CD4-positive, alpha-beta memory T cell (primary cell): ENCODE data around the gene C9orf40. TPM values are rescaled to one million over a fixed set of nuclear protein-coding genes. Genes with fewer than 3 reads are reported as not detected.
A peak's percentile ranks its signal among the peaks of the same experiment; 100 is the strongest.

Source experiments
- CTCF ChIA-PET: fragments of 350-600 bp; sonication (Branson Sonifier 250); formaldehyde crosslinking; loops from one replicate; lab custom pipeline; 2021; ENCODE audit warnings: inconsistent platforms; ENCODE audit not compliant: partially characterized antibody; lab: Charles Lee
- POLR2A ChIA-PET: fragments of 350-600 bp; sonication (Branson Sonifier 250); formaldehyde crosslinking; loops from one replicate; lab custom pipeline; 2021; ENCODE audit not compliant: partially characterized antibody; lab: Charles Lee
- DNase-seq, 5 donors: peaks; one replicate each; pipeline versions ENCODE4 v3.0.0 to v3.0.0-alpha.2; 2020 to 2022; ENCODE audit warnings: mixed read lengths in 1 of 5
- H3K27ac ChIP-seq: one replicate; pipeline ENCODE4 v1.7.0; 2013; ENCODE audit warnings: low read depth, low read length
- H3K27me3 ChIP-seq: 2 replicates; pipeline ENCODE4 v1.7.0; 2013; ENCODE audit warnings: mild to moderate bottlenecking, low read length, moderate library complexity; ENCODE audit not compliant: insufficient read depth
- H3K36me3 ChIP-seq: 2 replicates; pipeline ENCODE4 v1.7.0; 2013; ENCODE audit warnings: mild to moderate bottlenecking, low read length, moderate library complexity; ENCODE audit not compliant: insufficient read depth
- H3K4me1 ChIP-seq: 2 replicates; pipeline ENCODE4 v1.7.0; 2013; ENCODE audit warnings: mild to moderate bottlenecking, low read length, moderate library complexity; ENCODE audit not compliant: insufficient read depth
- H3K4me3 ChIP-seq, 2 donors: one replicate each; pipeline ENCODE4 v1.7.0; 2013; ENCODE audit warnings: low read length in 2 of 2, mild to moderate bottlenecking in 1 of 2
- H3K9me3 ChIP-seq, 2 donors: one replicate each; pipeline ENCODE4 v1.7.0; 2013; ENCODE audit warnings: low read length in 2 of 2, control low read depth in 1 of 2; ENCODE audit not compliant: control insufficient read depth in 1 of 2
- H3K27ac Mint-ChIP-seq, 7 donors: one replicate each; pipeline ENCODE4 v1.8.0; 2020 to 2021; ENCODE audit warnings: mixed read lengths in 7 of 7, mild to moderate bottlenecking in 6 of 7, inconsistent platforms in 3 of 7, moderate library complexity in 3 of 7
- H3K27me3 Mint-ChIP-seq, 2 donors: one replicate each; pipeline ENCODE4 v1.8.0; 2020 to 2021; ENCODE audit warnings: mixed read lengths in 2 of 2
- H3K36me3 Mint-ChIP-seq, 2 donors: one replicate each; pipeline ENCODE4 v1.8.0; 2020 to 2021; ENCODE audit warnings: mixed read lengths in 2 of 2, inconsistent platforms in 1 of 2, mild to moderate bottlenecking in 1 of 2
- H3K4me1 Mint-ChIP-seq, 4 donors: one replicate each; pipeline ENCODE4 v1.8.0; 2020 to 2021; ENCODE audit warnings: mixed read lengths in 4 of 4, mild to moderate bottlenecking in 1 of 4
- H3K4me3 Mint-ChIP-seq, 8 donors: one replicate each; pipeline ENCODE4 v1.8.0; 2020 to 2021; ENCODE audit warnings: mixed read lengths in 8 of 8, mild to moderate bottlenecking in 7 of 8, moderate library complexity in 6 of 8, inconsistent platforms in 3 of 8
- H3K9me3 Mint-ChIP-seq, 8 donors: one replicate each; pipeline ENCODE4 v1.8.0; 2020 to 2021; ENCODE audit warnings: mixed read lengths in 8 of 8, mild to moderate bottlenecking in 5 of 8, inconsistent platforms in 3 of 8, moderate library complexity in 1 of 8
- intact Hi-C: fragments of 100-400 bp; cut with micrococcal nuclease; formaldehyde crosslinking; loops from one replicate; pipeline ENCODE4 v1.15.1; 2023
- polyA plus RNA-seq, 2 donors: library from polyadenylated mRNA; unstranded; fragments of 300-500 nt; fragmentation: Illumina TruSeq; gene quantifications; one replicate each; pipeline ENCODE4 v1.2.3, GENCODE V29; 2021
- total RNA-seq, 2 experiments: library from RNA; stranded (reverse); gene quantifications; one replicate each; pipeline ENCODE4 v1.2.3, GENCODE V29; 2021

Gene C9orf40
- total and polyA plus RNA-seq, 4 experiments from 2014 or later = 2.2 to 7.4 (median 5.5) TPM

- H3K4me1 ChIP-seq = peaks cover 18% of the 10 kb centered on the region
- H3K27me3 ChIP-seq = no peaks in the 10 kb centered on the region
- Mint-ChIP-seq H3K36me3 (peaks cover 3 to 4% of the 10 kb centered on the region in 2 donors), H3K4me3 (no peak overlapping the region), H3K27ac (peak overlapping the region in 1 of 7 donors; percentile 40), H3K9me3 (peaks cover 0 to 3% (median 0%) of the 10 kb centered on the region in 8 donors), H3K27me3 (no peaks in the 10 kb centered on the region), H3K4me1 (peaks cover 11 to 21% (median 14%) of the 10 kb centered on the region in 4 donors)
- no peak for DNase-seq
- POLR2A ChIA-PET = no interaction called here
- no peaks in the 10 kb centered on the region for H3K36me3 ChIP-seq
- CTCF ChIA-PET = interaction anchor here (1.1 to 1.4 kb wide), 2 partner anchors 9 to 255 kb away, joined by 3 to 4 read pairs; no protein-coding TSS in a partner anchor
- no peak overlapping the region for H3K4me3 ChIP-seq
- H3K9me3 ChIP-seq = no peaks in the 10 kb centered on the region
- H3K27ac ChIP-seq = no peak overlapping the region
- intact Hi-C loops = no loop called here
These were observed 6.0 kb downstream of the C9orf40 start for GRCh38 chr9:74946686-74947085.

DNA sequence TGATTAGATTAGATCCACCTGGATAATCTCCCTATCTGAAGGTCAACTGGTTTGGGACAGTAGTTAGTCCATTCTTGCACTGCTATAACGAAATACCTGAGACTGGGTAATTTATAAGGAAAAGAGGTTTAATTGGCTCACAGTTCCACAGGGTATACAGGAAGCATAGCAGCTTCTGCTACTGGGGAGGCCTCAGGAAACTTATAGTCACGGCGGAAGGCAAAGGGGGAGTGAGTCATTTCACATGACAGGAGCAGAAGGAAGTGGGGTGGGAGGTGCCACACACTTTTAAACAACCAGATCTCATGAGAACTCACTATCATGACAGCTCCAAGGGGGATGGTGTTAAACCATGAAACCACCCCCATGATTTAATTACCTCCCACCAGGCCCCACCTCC is 9.9 kb downstream of the C9orf40 start:
- Histone ChIP-seq H3K36me3 (no peaks in the 10 kb centered on the region), H3K27me3 (no peaks in the 10 kb centered on the region), H3K4me1 (no peaks in the 10 kb centered on the region), H3K27ac (no peak overlapping the region), H3K9me3 (no peaks in the 10 kb centered on the region), H3K4me3 (no peak overlapping the region)
- intact Hi-C loops = no loop called here
- POLR2A ChIA-PET = interaction anchor here (2.1 kb wide), 1 partner anchor 9 kb away, joined by 7 read pairs; the partner anchor contains the start of gene C9orf40
- peaks cover 0 to 3% of the 10 kb centered on the region in 2 donors for H3K36me3 Mint-ChIP-seq
- peak overlapping the region in 1 of 7 donors; percentile 21 for H3K27ac Mint-ChIP-seq
- DNase-seq = peak in 2 of 5 donors; percentile 8 to 48
- H3K4me3 Mint-ChIP-seq = no peak overlapping the region
- no peaks in the 10 kb centered on the region for H3K27me3 Mint-ChIP-seq
- peaks cover 0 to 3% (median 0%) of the 10 kb centered on the region in 8 donors for H3K9me3 Mint-ChIP-seq
- H3K4me1 Mint-ChIP-seq = peaks cover 0 to 9% (median 7%) of the 10 kb centered on the region in 4 donors
- CTCF ChIA-PET = interaction anchor here (2.9 kb wide), 1 partner anchor 9 kb away, joined by 14 read pairs; the partner anchor contains the start of gene C9orf40

DNA sequence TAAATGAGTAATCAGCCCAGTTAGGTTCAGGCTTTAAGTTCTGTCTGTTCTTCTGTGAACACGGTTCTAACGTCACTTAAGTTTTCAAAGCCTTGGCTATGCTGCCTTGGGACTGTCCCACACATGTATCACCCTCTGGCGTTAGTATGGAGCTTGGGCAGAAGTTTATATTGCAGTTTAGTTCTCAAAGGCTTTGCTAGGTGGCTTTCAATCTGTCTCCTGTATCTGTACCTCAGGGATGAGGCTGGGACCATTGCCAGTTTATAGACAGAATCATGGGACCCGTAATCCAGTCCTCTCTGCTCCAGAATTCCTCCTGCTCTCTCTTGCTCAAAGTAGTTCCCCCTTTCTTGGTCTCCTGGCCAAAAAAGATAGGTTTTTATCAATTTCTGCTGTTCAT is 12.1 kb downstream of the C9orf40 start:
- Histone ChIP-seq H3K36me3 (no peaks in the 10 kb centered on the region), H3K27ac (no peak overlapping the region), H3K9me3 (no peaks in the 10 kb centered on the region), H3K27me3 (no peaks in the 10 kb centered on the region), H3K4me3 (no peak overlapping the region), H3K4me1 (no peaks in the 10 kb centered on the region)
- H3K27me3 Mint-ChIP-seq = no peaks in the 10 kb centered on the region
- ChIA-PET CTCF (interaction anchor here (2.9 kb wide), 1 partner anchor 11 kb away, joined by 14 read pairs; the partner anchor contains the start of gene C9orf40), POLR2A (no interaction called here)
- peaks cover 0 to 3% (median 0%) of the 10 kb centered on the region in 8 donors for H3K9me3 Mint-ChIP-seq
- no peak overlapping the region for H3K4me3 Mint-ChIP-seq
- H3K36me3 Mint-ChIP-seq = no peaks in the 10 kb centered on the region
- no peak for DNase-seq
- no peak overlapping the region for H3K27ac Mint-ChIP-seq
- intact Hi-C loops = no loop called here
- H3K4me1 Mint-ChIP-seq = peaks cover 0 to 9% (median 7%) of the 10 kb centered on the region in 4 donors

DNA sequence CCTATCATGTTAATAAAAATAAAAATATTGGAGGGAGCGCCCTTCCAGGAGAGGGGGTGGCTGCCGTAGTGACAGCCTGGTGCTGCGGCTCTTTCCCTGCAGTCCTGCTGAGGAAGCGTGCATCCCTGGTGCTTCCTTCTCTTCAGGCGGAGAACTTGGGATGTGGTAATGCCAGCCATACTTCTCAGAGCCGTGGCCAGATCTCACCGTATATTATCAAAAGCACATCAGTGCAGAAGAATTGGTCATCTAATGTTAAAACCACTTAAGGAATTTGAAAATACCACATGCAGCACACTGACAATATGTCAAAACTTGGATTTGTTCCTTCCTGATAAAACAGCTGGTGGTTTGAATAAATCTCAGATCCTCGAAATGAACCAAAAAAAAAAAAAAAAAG is 17.7 kb downstream of the C9orf40 start:
- Mint-ChIP-seq H3K4me1 (no peaks in the 10 kb centered on the region), H3K27me3 (peaks cover 0 to 7% of the 10 kb centered on the region in 2 donors), H3K27ac (no peak overlapping the region), H3K4me3 (no peak overlapping the region), H3K36me3 (no peaks in the 10 kb centered on the region), H3K9me3 (peaks cover 0 to 16% (median 9%) of the 10 kb centered on the region in 8 donors)
- no peak overlapping the region for H3K27ac ChIP-seq
- intact Hi-C loops = no loop called here
- ChIA-PET CTCF (no interaction called here), POLR2A (no interaction called here)
- no peaks in the 10 kb centered on the region for H3K36me3 ChIP-seq
- DNase-seq = no peak
- H3K4me1 ChIP-seq = no peaks in the 10 kb centered on the region
- no peak overlapping the region for H3K4me3 ChIP-seq
- H3K9me3 ChIP-seq = no peaks in the 10 kb centered on the region
- no peaks in the 10 kb centered on the region for H3K27me3 ChIP-seq

GRCh38 chr9:74921737-74922136 is 31.0 kb downstream of the C9orf40 start:
- no peak overlapping the region for H3K4me3 Mint-ChIP-seq
- no peaks in the 10 kb centered on the region for H3K27me3 ChIP-seq
- no peak overlapping the region for H3K4me3 ChIP-seq
- no peaks in the 10 kb centered on the region for H3K36me3 ChIP-seq
- no peaks in the 10 kb centered on the region for H3K4me1 ChIP-seq
- H3K27ac Mint-ChIP-seq = no peak overlapping the region
- H3K27me3 Mint-ChIP-seq = peaks cover 0 to 2% of the 10 kb centered on the region in 2 donors
- no peak for DNase-seq
- ChIA-PET POLR2A (interaction anchor here (0.5 kb wide), 1 partner anchor 66 kb away, joined by 3 read pairs; no protein-coding TSS in a partner anchor), CTCF (interaction anchor here (1.4 kb wide), 1 partner anchor 31 kb away, joined by 3 read pairs; the partner anchor contains the start of gene C9orf40)
- H3K4me1 Mint-ChIP-seq = no peaks in the 10 kb centered on the region
- H3K9me3 Mint-ChIP-seq = no peaks in the 10 kb centered on the region
- intact Hi-C loops = no loop called here
- no peaks in the 10 kb centered on the region for H3K9me3 ChIP-seq
- H3K27ac ChIP-seq = no peak overlapping the region
- no peaks in the 10 kb centered on the region for H3K36me3 Mint-ChIP-seq

DNA sequence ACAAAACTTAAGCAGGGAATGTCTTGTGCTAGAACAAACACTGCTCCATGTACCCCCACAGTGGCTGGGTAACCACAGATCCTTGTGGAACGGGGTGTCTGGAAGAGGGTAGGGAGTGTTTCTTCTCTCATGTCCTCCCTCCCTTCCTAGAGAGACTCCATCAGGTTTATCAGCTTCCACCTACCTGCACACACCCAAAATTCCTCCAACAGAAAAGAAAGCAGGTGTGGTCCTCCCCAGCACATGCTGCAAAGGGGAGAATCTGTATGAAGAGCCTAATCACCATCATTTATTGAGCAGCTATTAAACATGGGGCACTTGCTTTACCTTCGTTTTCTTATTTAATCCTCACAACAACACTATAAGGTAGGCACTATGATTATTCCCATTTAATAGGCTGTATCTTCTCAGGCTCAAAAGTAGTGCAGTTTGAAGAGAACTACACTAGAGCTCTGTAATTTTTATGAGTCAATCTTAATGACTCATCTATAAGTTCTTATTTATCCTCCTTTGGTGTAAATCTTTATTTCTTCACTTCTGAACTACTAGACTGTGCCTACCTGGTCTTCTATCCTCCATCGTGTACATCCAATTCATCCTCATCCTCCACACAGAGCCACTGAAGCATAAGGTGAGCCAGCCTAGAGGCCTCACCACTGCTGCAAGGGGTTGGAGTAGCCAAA is 31.6 kb downstream of the C9orf40 start:
- H3K27ac Mint-ChIP-seq = no peak overlapping the region
- CTCF ChIA-PET = no interaction called here
- H3K27ac ChIP-seq = no peak overlapping the region
- POLR2A ChIA-PET = interaction anchor here (0.5 kb wide), 1 partner anchor 65 kb away, joined by 3 read pairs; no protein-coding TSS in a partner anchor
- no peaks in the 10 kb centered on the region for H3K4me1 Mint-ChIP-seq
- intact Hi-C loops = no loop called here
- H3K9me3 ChIP-seq = no peaks in the 10 kb centered on the region
- no peaks in the 10 kb centered on the region for H3K36me3 ChIP-seq
- H3K36me3 Mint-ChIP-seq = no peaks in the 10 kb centered on the region
- no peaks in the 10 kb centered on the region for H3K9me3 Mint-ChIP-seq
- no peak overlapping the region for H3K4me3 ChIP-seq
- no peaks in the 10 kb centered on the region for H3K4me1 ChIP-seq
- peaks cover 0 to 3% of the 10 kb centered on the region in 2 donors for H3K27me3 Mint-ChIP-seq
- H3K4me3 Mint-ChIP-seq = no peak overlapping the region
- H3K27me3 ChIP-seq = no peaks in the 10 kb centered on the region
- DNase-seq = no peak

GRCh38 chr9:74910036-74910435 is 42.7 kb downstream of the C9orf40 start:
- H3K36me3 Mint-ChIP-seq = peaks cover 2 to 3% of the 10 kb centered on the region in 2 donors
- no peak overlapping the region for H3K27ac Mint-ChIP-seq
- ChIA-PET POLR2A (no interaction called here), CTCF (no interaction called here)
- peaks cover 0 to 24% (median 20%) of the 10 kb centered on the region in 8 donors for H3K9me3 Mint-ChIP-seq
- H3K4me1 Mint-ChIP-seq = no peaks in the 10 kb centered on the region
- H3K4me3 Mint-ChIP-seq = no peak overlapping the region
- Histone ChIP-seq H3K36me3 (no peaks in the 10 kb centered on the region), H3K27me3 (no peaks in the 10 kb centered on the region), H3K9me3 (no peaks in the 10 kb centered on the region), H3K4me3 (no peak overlapping the region), H3K27ac (no peak overlapping the region), H3K4me1 (no peaks in the 10 kb centered on the region)
- intact Hi-C loops = no loop called here
- peak in 1 of 5 donors; percentile 23 for DNase-seq
- H3K27me3 Mint-ChIP-seq = peaks cover 18 to 40% of the 10 kb centered on the region in 2 donors
